GM13977 (cell line): ENCODE measurements around the gene CTIF.

Experiments
- DNase-seq: peaks from one replicate; pipeline ENCODE4 v3.0.0; 2012; ENCODE audit warnings: low spot score
- in situ Hi-C: fragments of 300-500 bp; cut with MboI; formaldehyde crosslinking; loops from one replicate; pipeline ENCODE4 v1.12.0; 2022; ENCODE audit warnings: low sequenced_read_pairs, low pct_unique_long_range_greater_than_20kb, mixed read lengths, inconsistent platforms; ENCODE audit not compliant: unreplicated experiment
- TF ChIP-seq, protein P1 (sequence below): IDR thresholded peaks from 2 replicates; pipeline ENCODE4 v1.5.1; 2012; ENCODE audit warnings: mild to moderate bottlenecking, control low read depth; ENCODE audit not compliant: insufficient read depth; ENCODE audit errors: extremely low read depth, missing control alignments

CTIF gene

DNA sequence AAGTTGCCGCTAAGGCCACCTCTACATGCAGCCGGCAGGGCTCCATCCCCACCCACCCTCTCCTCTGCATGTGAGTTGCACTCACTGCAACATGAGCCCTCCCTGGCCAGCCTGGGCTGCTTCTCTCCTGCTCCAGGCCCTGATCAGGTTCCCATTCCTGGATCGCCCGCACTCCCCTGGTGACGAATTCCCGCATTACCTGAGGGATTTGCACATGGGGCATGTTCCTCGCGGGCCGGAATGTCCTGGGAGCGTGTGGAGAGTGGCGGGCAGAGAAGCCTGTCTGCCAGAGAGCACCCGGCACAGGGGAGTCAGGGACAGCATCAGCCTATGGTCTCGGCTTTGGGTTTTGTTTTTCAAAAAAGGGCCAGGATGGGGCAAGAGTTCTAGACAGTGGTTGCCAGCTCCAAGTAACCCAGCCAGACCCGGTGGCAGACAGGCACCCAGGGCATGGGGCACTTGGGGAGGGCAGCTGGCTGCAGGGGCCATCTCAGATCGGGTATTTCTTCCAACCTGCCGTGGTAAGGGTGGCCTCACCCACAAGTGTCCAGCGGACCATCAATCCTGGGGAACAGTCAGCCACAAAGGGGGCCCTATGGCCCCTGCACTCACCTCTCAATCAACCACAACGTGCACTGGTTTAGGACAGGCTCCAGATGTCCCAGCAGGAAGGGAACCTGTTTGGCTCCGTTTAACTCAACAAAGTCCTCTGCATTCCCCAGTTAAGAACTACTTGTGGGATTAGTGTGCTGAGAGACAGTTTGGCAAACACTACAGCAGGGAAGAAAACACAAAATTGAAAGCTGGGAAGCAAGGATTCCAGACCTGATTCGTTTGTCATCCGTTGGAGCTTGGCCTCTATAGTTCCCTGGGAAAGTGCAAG is 224.2 kb downstream of the CTIF start:
- in situ Hi-C loops = no loop called here
- TF ChIP-seq, protein P1, sequence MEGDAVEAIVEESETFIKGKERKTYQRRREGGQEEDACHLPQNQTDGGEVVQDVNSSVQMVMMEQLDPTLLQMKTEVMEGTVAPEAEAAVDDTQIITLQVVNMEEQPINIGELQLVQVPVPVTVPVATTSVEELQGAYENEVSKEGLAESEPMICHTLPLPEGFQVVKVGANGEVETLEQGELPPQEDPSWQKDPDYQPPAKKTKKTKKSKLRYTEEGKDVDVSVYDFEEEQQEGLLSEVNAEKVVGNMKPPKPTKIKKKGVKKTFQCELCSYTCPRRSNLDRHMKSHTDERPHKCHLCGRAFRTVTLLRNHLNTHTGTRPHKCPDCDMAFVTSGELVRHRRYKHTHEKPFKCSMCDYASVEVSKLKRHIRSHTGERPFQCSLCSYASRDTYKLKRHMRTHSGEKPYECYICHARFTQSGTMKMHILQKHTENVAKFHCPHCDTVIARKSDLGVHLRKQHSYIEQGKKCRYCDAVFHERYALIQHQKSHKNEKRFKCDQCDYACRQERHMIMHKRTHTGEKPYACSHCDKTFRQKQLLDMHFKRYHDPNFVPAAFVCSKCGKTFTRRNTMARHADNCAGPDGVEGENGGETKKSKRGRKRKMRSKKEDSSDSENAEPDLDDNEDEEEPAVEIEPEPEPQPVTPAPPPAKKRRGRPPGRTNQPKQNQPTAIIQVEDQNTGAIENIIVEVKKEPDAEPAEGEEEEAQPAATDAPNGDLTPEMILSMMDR = no peak
- no peak for DNase-seq

DNA sequence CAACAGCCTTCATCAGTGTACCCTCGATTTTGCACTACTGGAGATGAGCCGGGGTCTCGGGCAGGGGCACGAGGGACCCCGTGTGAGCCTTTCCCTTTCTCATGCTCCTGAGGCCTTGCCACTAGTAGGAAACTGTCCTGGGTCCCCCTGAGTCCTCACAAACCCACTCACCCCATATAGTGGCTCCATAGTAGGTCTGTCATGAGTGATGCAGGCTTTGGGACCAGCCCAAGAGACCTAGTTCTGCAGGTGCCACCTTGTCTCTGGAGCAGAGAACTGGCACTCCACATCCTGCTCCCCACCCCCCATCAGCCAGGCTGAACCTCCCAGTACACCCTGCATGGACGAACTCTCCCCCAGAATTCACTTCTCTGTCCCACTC is 224.9 kb downstream of the CTIF start:
- TF ChIP-seq, protein P1 = no peak
- DNase-seq = no peak
- in situ Hi-C loops = no loop called here

DNA sequence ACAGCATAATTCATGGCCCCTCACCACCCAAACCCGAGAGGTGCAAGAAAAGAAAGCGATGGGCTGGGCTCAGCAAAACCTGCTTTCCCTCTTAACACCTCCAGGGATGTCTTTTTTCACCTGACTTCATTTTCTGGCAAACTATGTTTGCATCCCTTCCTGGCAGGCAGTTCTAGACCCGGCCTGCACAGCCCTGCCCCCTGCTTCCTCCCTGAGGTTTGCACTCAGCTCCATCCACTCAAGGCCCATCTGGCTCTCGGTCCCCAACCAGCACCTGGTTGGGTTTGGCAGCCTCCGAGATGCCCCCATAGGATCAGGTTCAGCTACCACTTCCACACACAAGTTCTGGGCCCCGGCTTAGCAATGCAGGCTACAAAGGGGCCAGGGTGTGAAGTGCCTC is 226.2 kb downstream of the CTIF start:
- DNase-seq = no peak
- in situ Hi-C loops = no loop called here
- TF ChIP-seq, protein P1 = no peak

DNA sequence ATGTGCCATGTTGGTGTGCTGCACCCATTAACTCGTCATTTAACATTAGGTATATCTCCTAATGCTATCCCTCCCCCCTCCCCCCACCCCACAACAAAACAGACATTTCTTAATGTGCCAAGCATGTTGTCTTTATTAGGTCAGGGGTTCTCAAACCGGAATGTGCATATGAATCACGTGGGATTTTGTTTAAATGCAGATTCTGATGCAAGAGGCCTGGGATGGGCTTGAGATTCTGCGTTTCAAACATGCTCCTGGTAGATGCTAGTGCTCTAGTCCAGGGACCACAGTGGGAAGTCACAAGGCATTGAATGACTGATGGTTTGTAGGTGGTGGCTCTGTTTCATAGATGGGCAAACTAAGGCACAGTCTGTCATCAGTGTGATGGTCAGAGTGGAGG is 227.2 kb downstream of the CTIF start:
- in situ Hi-C loops = no loop called here
- TF ChIP-seq, protein P1 = no peak
- no peak for DNase-seq

DNA sequence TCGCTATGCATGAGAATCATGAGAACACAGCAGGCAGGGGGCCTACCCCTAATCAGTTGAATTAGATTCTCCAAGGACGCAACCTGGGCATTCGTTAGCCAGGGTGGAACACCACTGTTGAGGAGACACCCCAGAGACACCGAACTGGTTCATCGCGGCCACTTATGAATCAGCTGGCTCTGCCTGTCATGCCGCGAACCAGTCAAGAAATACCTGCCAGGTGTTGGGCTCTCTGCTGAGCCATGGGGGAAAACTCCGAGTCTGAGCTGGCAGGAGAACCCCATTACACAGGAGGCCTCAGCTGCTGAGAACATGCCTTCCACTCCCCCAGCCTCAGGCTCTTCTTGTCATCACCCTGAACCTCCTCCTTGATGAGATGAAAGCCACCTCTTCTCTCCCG is 227.7 kb downstream of the CTIF start:
- TF ChIP-seq, protein P1 = no peak
- DNase-seq = no peak
- in situ Hi-C loops = no loop called here

DNA sequence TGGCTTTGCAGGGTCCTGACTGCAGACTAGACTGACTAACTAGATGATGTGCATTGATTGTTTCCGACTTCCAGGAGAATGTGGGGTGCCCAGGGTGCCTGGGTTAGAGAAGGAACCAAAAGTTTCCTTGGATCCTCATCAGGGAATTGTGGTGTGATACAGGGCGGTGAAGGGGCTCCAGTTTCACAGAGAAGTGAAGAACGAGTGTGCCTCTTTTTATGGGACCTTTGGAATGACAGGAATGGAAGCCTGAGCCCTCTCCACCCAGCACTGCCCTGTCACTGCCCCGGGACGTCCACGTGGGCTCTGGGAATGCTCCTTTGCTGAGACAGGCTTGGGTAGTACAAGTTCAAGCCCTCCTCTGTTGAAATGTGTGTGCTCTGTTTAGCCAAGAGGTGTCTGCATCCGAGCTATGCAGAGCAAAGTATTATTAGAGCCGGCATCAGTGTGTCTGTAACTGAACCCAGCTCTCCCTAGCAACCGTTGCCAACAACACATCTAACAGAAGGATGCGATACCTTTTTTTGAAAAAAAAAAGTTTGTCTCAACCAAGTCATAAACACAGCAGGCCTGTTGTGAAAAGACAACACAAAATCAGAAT is 228.4 kb downstream of the CTIF start:
- no peak for DNase-seq
- in situ Hi-C loops = no loop called here
- TF ChIP-seq, protein P1 = no peak
